Measurements from ENCODE around the gene ASB6.

The ASB6 gene

DNA sequence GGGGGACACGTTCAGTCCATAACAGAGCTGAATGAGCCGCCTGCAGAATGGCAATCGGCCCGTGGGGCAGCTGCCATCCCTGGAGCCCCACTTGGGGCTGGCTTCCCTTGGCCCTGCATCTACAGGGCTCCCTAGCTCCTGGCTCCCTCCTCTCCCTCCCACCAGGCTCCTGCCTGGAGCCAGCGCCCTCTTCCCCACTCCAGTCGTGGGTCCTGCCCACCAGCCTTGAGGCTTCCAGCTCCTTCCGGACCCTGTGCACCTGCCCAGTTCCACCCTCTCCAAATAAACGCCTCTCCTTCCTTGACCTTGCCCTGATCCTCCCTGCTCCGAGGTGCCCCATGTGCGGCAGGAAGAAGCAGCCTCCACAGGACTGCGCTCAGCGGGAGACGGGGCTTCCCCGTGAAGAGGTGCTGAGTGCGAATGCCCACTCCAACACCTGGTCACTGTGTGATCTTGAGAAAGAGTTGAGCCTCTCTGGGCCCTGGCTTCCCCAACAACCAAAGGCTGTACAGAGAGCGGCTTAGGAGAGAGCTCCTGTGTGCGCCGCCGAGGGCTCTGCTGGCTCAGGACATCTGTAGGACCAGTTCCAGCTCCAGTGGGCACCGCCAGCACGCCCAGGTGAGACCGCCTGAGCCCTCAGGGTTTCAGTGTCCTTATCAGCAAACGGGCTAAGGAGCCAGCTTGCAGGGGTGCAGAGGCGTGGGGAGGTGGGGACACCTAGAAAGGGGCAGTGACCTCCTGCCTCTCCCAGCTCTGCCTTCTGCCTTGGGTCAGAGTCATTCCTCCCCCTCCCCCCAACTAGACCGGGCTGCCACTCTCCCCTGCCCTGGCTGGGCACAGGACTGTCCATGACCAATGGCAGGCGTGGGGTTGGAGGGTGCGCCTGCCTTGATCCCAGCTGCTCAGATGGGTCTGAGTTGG lies 33.1 kb downstream of the ASB6 start:
- no peak overlapping the region for H3K27ac ChIP-seq (ENCODE audit: low read length)
- H4K20me1 ChIP-seq (ENCODE audit: insufficient read depth, low read length) = no peaks in the 10 kb centered on the region
- no peaks in the 10 kb centered on the region for H3K27me3 ChIP-seq (ENCODE audit: insufficient read depth, low read length, poor library complexity)
- no peak overlapping the region for H3K4me3 ChIP-seq (ENCODE audit: low read depth in 1 of 2, low read length in 2 of 2)
- TF ChIP-seq, protein P1, sequence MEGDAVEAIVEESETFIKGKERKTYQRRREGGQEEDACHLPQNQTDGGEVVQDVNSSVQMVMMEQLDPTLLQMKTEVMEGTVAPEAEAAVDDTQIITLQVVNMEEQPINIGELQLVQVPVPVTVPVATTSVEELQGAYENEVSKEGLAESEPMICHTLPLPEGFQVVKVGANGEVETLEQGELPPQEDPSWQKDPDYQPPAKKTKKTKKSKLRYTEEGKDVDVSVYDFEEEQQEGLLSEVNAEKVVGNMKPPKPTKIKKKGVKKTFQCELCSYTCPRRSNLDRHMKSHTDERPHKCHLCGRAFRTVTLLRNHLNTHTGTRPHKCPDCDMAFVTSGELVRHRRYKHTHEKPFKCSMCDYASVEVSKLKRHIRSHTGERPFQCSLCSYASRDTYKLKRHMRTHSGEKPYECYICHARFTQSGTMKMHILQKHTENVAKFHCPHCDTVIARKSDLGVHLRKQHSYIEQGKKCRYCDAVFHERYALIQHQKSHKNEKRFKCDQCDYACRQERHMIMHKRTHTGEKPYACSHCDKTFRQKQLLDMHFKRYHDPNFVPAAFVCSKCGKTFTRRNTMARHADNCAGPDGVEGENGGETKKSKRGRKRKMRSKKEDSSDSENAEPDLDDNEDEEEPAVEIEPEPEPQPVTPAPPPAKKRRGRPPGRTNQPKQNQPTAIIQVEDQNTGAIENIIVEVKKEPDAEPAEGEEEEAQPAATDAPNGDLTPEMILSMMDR (IDR thresholded peaks at IDR 0.05; ENCODE audit: borderline replicate concordance, extremely low read depth, low read length, poor library complexity, severe bottlenecking) = no peak
- TF ChIP-seq EZH2 (IDR thresholded peaks at IDR 0.05; ENCODE audit: borderline replicate concordance, low read depth, low read length, severe bottlenecking) = no peak
- H3K4me1 ChIP-seq (ENCODE audit: insufficient read depth, low read length) = peaks cover 20% of the 10 kb centered on the region
- ATAC-seq (ENCODE audit: insufficient read depth, low read depth) (no peak), DNase-seq (no peak)
- no peak overlapping the region for H3K4me2 ChIP-seq (ENCODE audit: insufficient read depth, low read length)
- H2AFZ ChIP-seq (ENCODE audit: low read depth, low read length) = no peak overlapping the region
- H3K36me3 ChIP-seq (ENCODE audit: insufficient read depth, low read length) = no peaks in the 10 kb centered on the region
- H3K9ac ChIP-seq (ENCODE audit: low read depth, low read length) = no peak overlapping the region
- H3K9me3 ChIP-seq (ENCODE audit: insufficient read depth, low read length, severe bottlenecking) = no peaks in the 10 kb centered on the region
- no peaks in the 10 kb centered on the region for H3K79me2 ChIP-seq (ENCODE audit: insufficient read depth, low read length)

DNA sequence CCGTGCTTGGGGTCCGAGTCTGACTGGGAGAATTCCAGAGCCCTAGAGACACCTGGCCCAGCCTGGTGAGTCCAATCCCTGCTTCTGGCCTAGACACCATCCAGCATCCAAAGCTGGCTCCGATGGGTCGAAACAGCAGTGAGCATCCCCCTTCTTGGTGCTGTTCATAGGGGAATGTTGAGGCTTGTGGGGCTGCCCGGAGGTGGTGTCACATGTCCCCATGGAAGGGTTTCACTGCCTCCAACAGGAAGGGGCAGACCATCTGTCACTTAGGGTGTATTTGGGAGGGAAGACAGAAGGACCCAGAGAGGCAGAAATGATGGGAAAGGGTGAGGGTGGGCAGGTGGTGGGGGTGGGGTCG lies 34.9 kb downstream of the ASB6 start:
- no peaks in the 10 kb centered on the region for H3K27me3 ChIP-seq (ENCODE audit: insufficient read depth, low read length, poor library complexity)
- TF ChIP-seq EZH2 (IDR thresholded peaks at IDR 0.05; ENCODE audit: borderline replicate concordance, low read depth, low read length, severe bottlenecking) = no peak
- TF ChIP-seq, protein P1 (IDR thresholded peaks at IDR 0.05; ENCODE audit: borderline replicate concordance, extremely low read depth, low read length, poor library complexity, severe bottlenecking) = no peak
- peaks cover 20% of the 10 kb centered on the region for H3K4me1 ChIP-seq (ENCODE audit: insufficient read depth, low read length)
- ATAC-seq (ENCODE audit: insufficient read depth, low read depth) (no peak), DNase-seq (no peak)
- H2AFZ ChIP-seq (ENCODE audit: low read depth, low read length) = no peak overlapping the region
- no peak overlapping the region for H3K4me2 ChIP-seq (ENCODE audit: insufficient read depth, low read length)
- H4K20me1 ChIP-seq (ENCODE audit: insufficient read depth, low read length) = no peaks in the 10 kb centered on the region
- H3K79me2 ChIP-seq (ENCODE audit: insufficient read depth, low read length) = no peaks in the 10 kb centered on the region
- no peaks in the 10 kb centered on the region for H3K9me3 ChIP-seq (ENCODE audit: insufficient read depth, low read length, severe bottlenecking)
- no peak overlapping the region for H3K4me3 ChIP-seq (ENCODE audit: low read depth in 1 of 2, low read length in 2 of 2)
- H3K36me3 ChIP-seq (ENCODE audit: insufficient read depth, low read length) = no peaks in the 10 kb centered on the region
- no peak overlapping the region for H3K9ac ChIP-seq (ENCODE audit: low read depth, low read length)
- no peak overlapping the region for H3K27ac ChIP-seq (ENCODE audit: low read length)

DNA sequence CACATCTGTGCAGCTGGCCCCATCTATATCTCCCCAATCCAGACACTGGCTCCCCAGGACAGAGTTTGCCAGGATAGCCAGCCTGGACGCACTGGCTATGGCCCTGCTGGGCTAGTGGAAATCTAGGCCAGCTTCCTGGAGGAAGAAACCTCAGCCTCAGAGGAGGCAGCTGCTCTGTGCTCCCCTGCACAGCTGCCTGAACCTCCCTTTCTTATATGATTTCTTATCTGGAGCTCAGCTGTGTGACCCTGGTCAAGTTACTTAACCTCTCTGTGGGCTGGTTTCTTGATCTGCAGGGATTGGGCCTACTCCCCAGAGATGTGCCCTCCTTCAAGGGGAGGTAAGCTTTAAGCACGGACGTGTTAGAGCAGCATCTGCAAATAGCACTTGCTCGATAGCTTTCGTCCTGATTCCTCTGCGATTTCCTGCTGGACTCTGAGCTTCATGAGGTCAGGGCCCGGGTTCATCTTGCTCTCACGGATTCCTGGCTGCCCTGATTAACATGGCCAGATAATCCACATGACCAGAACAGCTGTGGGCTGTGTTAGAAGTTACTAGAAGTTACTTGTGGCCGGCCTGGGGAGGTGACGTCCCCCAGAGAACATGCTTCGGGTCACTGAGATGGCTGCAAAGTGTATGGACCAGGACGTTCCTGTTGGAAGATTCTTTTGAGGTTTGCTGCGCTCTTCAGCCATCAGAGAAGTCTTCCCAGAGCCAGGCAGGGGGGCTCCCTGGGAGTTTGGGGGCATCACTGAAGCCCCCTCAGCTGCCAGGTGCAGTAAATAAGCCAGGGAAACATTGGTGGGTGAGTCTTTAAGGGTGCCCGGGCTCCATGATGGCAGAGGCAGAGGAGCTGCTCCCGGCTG lies 35.6 kb downstream of the ASB6 start:
- no peak for ATAC-seq (ENCODE audit: insufficient read depth, low read depth)
- no peak overlapping the region for H3K27ac ChIP-seq (ENCODE audit: low read length)
- TF ChIP-seq, protein P1 (IDR thresholded peaks at IDR 0.05; ENCODE audit: borderline replicate concordance, extremely low read depth, low read length, poor library complexity, severe bottlenecking) = no peak
- no peak for TF ChIP-seq EZH2 (IDR thresholded peaks at IDR 0.05; ENCODE audit: borderline replicate concordance, low read depth, low read length, severe bottlenecking)

More for the DNA sequence above, 35.6 kb downstream of the ASB6 start:
- Histone ChIP-seq H4K20me1 (ENCODE audit: insufficient read depth, low read length) (no peaks in the 10 kb centered on the region), H3K27me3 (ENCODE audit: insufficient read depth, low read length, poor library complexity) (no peaks in the 10 kb centered on the region), H3K4me1 (ENCODE audit: insufficient read depth, low read length) (peaks cover 19% of the 10 kb centered on the region), H3K9me3 (ENCODE audit: insufficient read depth, low read length, severe bottlenecking) (no peaks in the 10 kb centered on the region), H3K4me3 (ENCODE audit: low read depth in 1 of 2, low read length in 2 of 2) (no peak overlapping the region), H3K36me3 (ENCODE audit: insufficient read depth, low read length) (no peaks in the 10 kb centered on the region), H3K4me2 (ENCODE audit: insufficient read depth, low read length) (no peak overlapping the region), H3K9ac (ENCODE audit: low read depth, low read length) (no peak overlapping the region), H2AFZ (ENCODE audit: low read depth, low read length) (no peak overlapping the region), H3K79me2 (ENCODE audit: insufficient read depth, low read length) (no peaks in the 10 kb centered on the region)
- no peak for DNase-seq

All from DND-41 (cell line).